Activated T-helper 1 cell treated with anti-CD3 and anti-CD28 coated beads, Interleukin-2, amount 50 U/mL, for 16 hours (primary cell): ENCODE measurements around the gene GFM2.
A peak's percentile ranks its signal among the peaks of the same experiment; 100 is the strongest.
"Not testable (repeated sequence)": the region's sequence is repeated elsewhere in the genome, so short reads cannot be mapped to it uniquely, and the experiment has no call there.

Source experiments
- DNase-seq, 2 donors: peaks; one replicate each; pipeline ENCODE4 v3.0.0-alpha.2; 2020; ENCODE audit warnings: low read depth in 1 of 2, low spot score in 1 of 2

GFM2 gene

GRCh38 chr5:74717596-74717995 is 49.3 kb downstream of the GFM2 start:
- no peak for DNase-seq

GRCh38 chr5:74693191-74693590 is 73.7 kb downstream of the GFM2 start:
- no peak for DNase-seq

GRCh38 chr5:74686962-74687751 is 79.8 kb downstream of the GFM2 start:
- no peak for DNase-seq

GRCh38 chr5:74685979-74686631 is 80.8 kb downstream of the GFM2 start:
- no peak for DNase-seq

GRCh38 chr5:74684900-74685851 is 81.7 kb downstream of the GFM2 start, which contains the start of gene HEXB:
Gene HEXB (plus strand): TSS chr5:74685233. CDS start chr5:74685261, 28 bp downstream.
- DNase-seq: peak; percentile 67 to 73

GRCh38 chr5:74679966-74680365 is 87.0 kb downstream of the GFM2 start:
- DNase-seq: no peak

GRCh38 chr5:74679300-74679699 is 87.6 kb downstream of the GFM2 start:
- not testable (repeated sequence) for DNase-seq

- not testable (repeated sequence) for DNase-seq
Observed at GRCh38 chr5:74678123-74678522, 88.8 kb downstream of the GFM2 start.

GRCh38 chr5:74676466-74676865 is 90.5 kb downstream of the GFM2 start:
- not testable (repeated sequence) for DNase-seq

- no peak for DNase-seq
Observed at GRCh38 chr5:74673011-74673790, 93.7 kb downstream of the GFM2 start.

GRCh38 chr5:74672215-74672877 is 94.6 kb downstream of the GFM2 start:
- no peak for DNase-seq
